ENCODE measurements around the gene TAF5.
"Not testable (repeated sequence)": the region's sequence is repeated elsewhere in the genome, so short reads cannot be mapped to it uniquely, and the experiment has no call there.

The TAF5 gene

GRCh38 chr10:103415581-103415980, 47.8 kb downstream of the TAF5 start:
- no peak for DNase-seq

GRCh38 chr10:103416436-103417147, 48.8 kb downstream of the TAF5 start:
- peak in 1 of 2 experiments; percentile 1 for DNase-seq

GRCh38 chr10:103417148-103417469, 49.3 kb downstream of the TAF5 start:
- not testable (repeated sequence) for DNase-seq

- DNase-seq, result no peak
Measured at GRCh38 chr10:103417601-103418000, 49.8 kb downstream of the TAF5 start.

GRCh38 chr10:103419101-103419500, 51.3 kb downstream of the TAF5 start:
- no peak for DNase-seq

- DNase-seq, result no peak
Measured at GRCh38 chr10:103423748-103424147, 56.0 kb downstream of the TAF5 start.

- DNase-seq, result no peak
Measured at GRCh38 chr10:103427866-103428265, 60.1 kb downstream of the TAF5 start.

GRCh38 chr10:103428989-103429643, 61.3 kb downstream of the TAF5 start:
- DNase-seq, result no peak

- DNase-seq, result no peak
Measured at GRCh38 chr10:103429647-103430046, 61.9 kb downstream of the TAF5 start.

GRCh38 chr10:103431902-103432301, 64.1 kb downstream of the TAF5 start:
- DNase-seq, result no peak

GRCh38 chr10:103433858-103434257, 66.1 kb downstream of the TAF5 start:
- no peak for DNase-seq
